Endodermal cell (in vitro differentiated cells): ENCODE measurements around the gene TTLL11. TPM values are rescaled to one million over a fixed set of nuclear protein-coding genes. Genes with fewer than 3 reads are reported as not detected.
A peak's percentile ranks its signal among the peaks of the same experiment; 100 is the strongest.

Source experiments
- DNase-seq: peaks from one replicate; pipeline ENCODE4 v3.0.0-alpha.2; 2017
- H3K27ac ChIP-seq: 2 replicates; pipeline ENCODE4 v1.5.1; 2013; ENCODE audit warnings: mild to moderate bottlenecking, low read depth, low read length, moderate library complexity
- H3K27me3 ChIP-seq: 2 replicates; pipeline ENCODE4 v1.6.1; 2013; ENCODE audit warnings: mild to moderate bottlenecking, low read length, moderate library complexity; ENCODE audit not compliant: insufficient read depth, control insufficient read depth, poor library complexity, severe bottlenecking
- H3K36me3 ChIP-seq: 2 replicates; pipeline ENCODE4 v1.7.0; 2013; ENCODE audit warnings: mild to moderate bottlenecking, low read length, moderate library complexity; ENCODE audit not compliant: control insufficient read depth, insufficient read depth
- H3K4me1 ChIP-seq: one replicate; pipeline ENCODE4 v1.7.0; 2013; ENCODE audit warnings: low read length; ENCODE audit not compliant: control insufficient read depth, insufficient read depth
- H3K4me3 ChIP-seq: 2 replicates; pipeline ENCODE4 v1.5.1; 2013; ENCODE audit warnings: mild to moderate bottlenecking, low read length, moderate library complexity
- H3K9ac ChIP-seq: 2 replicates; pipeline ENCODE4 v1.6.1; 2013; ENCODE audit warnings: mild to moderate bottlenecking, low read length, moderate library complexity; ENCODE audit not compliant: poor library complexity, severe bottlenecking; ENCODE audit errors: extremely low read depth
- H3K9me3 ChIP-seq: 2 replicates; pipeline ENCODE4 v1.6.1; 2013; ENCODE audit warnings: mild to moderate bottlenecking, low read length, moderate library complexity; ENCODE audit not compliant: control insufficient read depth
- H3K27ac Mint-ChIP-seq: 2 replicates; pipeline ENCODE4 v1.8.0; 2020; ENCODE audit warnings: mixed read lengths
- H3K27me3 Mint-ChIP-seq: 2 replicates; pipeline ENCODE4 v1.8.0; 2021; ENCODE audit warnings: mild to moderate bottlenecking, mixed read lengths; ENCODE audit not compliant: insufficient read depth
- H3K36me3 Mint-ChIP-seq: 2 replicates; pipeline ENCODE4 v1.8.0; 2020; ENCODE audit warnings: low read depth, mixed read lengths
- H3K4me1 Mint-ChIP-seq: 2 replicates; pipeline ENCODE4 v1.8.0; 2020; ENCODE audit warnings: mixed read lengths
- H3K4me3 Mint-ChIP-seq: 2 replicates; pipeline ENCODE4 v1.8.0; 2020; ENCODE audit warnings: mild to moderate bottlenecking, moderate library complexity, mixed read lengths
- H3K9me3 Mint-ChIP-seq: 2 replicates; pipeline ENCODE4 v1.8.0; 2020; ENCODE audit warnings: mild to moderate bottlenecking, mixed read lengths
- WGBS, 2 experiments: methylation state at CpG; one replicate each; pipeline versions ENCODE4 v1.1.5 to v1.1.7; 2013; ENCODE audit warnings: missing lambda C conversion rate in 2 of 2, mixed read lengths in 1 of 2; ENCODE audit not compliant: insufficient coverage in 1 of 2, insufficient read length in 1 of 2; 5-methylcytosine and 5-hydroxymethylcytosine counted together
- total RNA-seq, 2 donors: library from RNA; stranded (reverse); fragmentation: NEBNext Ultra II Directional in 1 of 2; extraction: Animal tissue kit (Norgen Biotek cat#: 25700) in 1 of 2; gene quantifications; 2 replicates in 1 of 2; 3 replicates in 1 of 2; pipeline ENCODE4 v1.2.1, GENCODE V29; 2021
- TF ChIP-seq, protein P1 (sequence below): fragments of 200-600 bp; sonication (generic); conservative IDR thresholded peaks from 2 replicates; pipeline ENCODE4 v1.5.0; 2021; ENCODE audit warnings: antibody characterized with exemption, mild to moderate bottlenecking

TTLL11 gene
- total RNA-seq, 2 donors from 2014 or later, result 0.68 TPM; not detected in 1

DNA sequence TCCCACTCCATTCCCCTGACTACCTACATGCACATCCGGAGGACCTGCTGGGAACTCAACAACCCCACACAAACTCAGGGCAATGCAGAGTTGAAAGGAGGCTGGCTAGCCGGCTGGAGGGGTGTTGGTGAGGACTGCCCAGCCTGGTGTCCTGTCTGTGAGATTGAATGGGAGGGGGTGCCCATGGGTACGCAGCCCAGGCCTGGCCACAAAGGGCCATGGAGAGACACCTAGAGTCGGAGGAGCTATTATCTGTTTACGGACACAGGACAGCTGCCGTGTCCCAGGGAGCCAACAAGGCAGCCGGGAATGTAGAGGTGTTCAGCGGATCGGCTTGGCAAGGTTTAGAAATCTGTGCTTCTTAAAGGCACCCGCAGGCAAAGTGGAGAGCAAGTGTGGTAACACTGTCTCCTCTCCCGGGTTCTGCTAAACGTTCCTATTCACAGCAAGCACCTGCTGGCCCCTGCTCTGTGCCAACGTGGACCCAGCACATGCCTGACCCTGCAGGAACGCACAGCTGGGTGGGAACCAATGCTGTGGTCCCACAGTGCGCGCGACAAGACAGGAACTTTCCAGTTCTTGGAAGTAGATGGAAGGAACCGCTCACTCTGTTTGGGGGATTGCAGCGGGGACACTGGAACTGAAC, 275.0 kb downstream of the TTLL11 start:
- Mint-ChIP-seq H3K4me1 (peaks cover 23% of the 10 kb centered on the region), H3K27ac (no peak overlapping the region), H3K27me3 (peaks cover 68% of the 10 kb centered on the region), H3K4me3 (no peak overlapping the region), H3K9me3 (no peaks in the 10 kb centered on the region), H3K36me3 (no peaks in the 10 kb centered on the region)
- H3K9me3 ChIP-seq, result no peaks in the 10 kb centered on the region
- no peaks in the 10 kb centered on the region for H3K36me3 ChIP-seq
- no peak overlapping the region for H3K9ac ChIP-seq
- peak; percentile 47 for DNase-seq
- TF ChIP-seq, protein P1, sequence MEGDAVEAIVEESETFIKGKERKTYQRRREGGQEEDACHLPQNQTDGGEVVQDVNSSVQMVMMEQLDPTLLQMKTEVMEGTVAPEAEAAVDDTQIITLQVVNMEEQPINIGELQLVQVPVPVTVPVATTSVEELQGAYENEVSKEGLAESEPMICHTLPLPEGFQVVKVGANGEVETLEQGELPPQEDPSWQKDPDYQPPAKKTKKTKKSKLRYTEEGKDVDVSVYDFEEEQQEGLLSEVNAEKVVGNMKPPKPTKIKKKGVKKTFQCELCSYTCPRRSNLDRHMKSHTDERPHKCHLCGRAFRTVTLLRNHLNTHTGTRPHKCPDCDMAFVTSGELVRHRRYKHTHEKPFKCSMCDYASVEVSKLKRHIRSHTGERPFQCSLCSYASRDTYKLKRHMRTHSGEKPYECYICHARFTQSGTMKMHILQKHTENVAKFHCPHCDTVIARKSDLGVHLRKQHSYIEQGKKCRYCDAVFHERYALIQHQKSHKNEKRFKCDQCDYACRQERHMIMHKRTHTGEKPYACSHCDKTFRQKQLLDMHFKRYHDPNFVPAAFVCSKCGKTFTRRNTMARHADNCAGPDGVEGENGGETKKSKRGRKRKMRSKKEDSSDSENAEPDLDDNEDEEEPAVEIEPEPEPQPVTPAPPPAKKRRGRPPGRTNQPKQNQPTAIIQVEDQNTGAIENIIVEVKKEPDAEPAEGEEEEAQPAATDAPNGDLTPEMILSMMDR, result no peak
- H3K4me3 ChIP-seq, result no peak overlapping the region
- H3K27me3 ChIP-seq, result peaks cover 91% of the 10 kb centered on the region
- no peak overlapping the region for H3K27ac ChIP-seq
- peaks cover 3% of the 10 kb centered on the region for H3K4me1 ChIP-seq
- 83 to 86% methylated on average over 10 to 19 of the region's 19 CpGs for WGBS, 2 experiments

DNA sequence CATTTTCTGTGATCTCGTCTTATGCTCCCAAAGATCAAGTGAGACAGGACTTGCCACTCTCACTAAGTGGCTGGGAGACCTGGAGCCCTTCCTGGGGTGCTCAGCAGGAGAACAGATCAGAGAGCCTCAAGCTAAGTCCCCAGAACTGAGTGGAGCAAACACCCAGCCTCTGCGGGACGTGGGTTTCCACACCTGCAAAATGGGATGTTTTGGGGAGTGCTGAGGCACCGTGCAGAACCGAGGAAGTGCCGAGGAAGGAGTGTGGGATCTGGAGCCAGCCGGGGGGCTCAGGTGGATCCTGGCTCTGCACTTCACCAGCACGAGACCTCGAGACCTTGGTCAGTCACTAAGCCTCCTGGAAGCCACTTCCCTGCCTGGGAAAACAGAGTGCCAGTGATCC, 275.6 kb downstream of the TTLL11 start:
- H3K27me3 ChIP-seq, result peaks cover 93% of the 10 kb centered on the region
- no peaks in the 10 kb centered on the region for H3K9me3 ChIP-seq
- H3K4me1 Mint-ChIP-seq, result peaks cover 23% of the 10 kb centered on the region
- H3K27ac Mint-ChIP-seq, result no peak overlapping the region
- H3K4me3 ChIP-seq, result no peak overlapping the region
- H3K36me3 Mint-ChIP-seq, result no peaks in the 10 kb centered on the region
- no peak overlapping the region for H3K9ac ChIP-seq
- H3K36me3 ChIP-seq, result no peaks in the 10 kb centered on the region
- peaks cover 70% of the 10 kb centered on the region for H3K27me3 Mint-ChIP-seq
- 82 to 94% methylated on average over 6 to 9 of the region's 9 CpGs for WGBS, 2 experiments
- TF ChIP-seq, protein P1, result no peak
- H3K9me3 Mint-ChIP-seq, result no peaks in the 10 kb centered on the region
- peak; percentile 54 for DNase-seq
- no peak overlapping the region for H3K27ac ChIP-seq
- H3K4me3 Mint-ChIP-seq, result no peak overlapping the region
- peaks cover 3% of the 10 kb centered on the region for H3K4me1 ChIP-seq

DNA sequence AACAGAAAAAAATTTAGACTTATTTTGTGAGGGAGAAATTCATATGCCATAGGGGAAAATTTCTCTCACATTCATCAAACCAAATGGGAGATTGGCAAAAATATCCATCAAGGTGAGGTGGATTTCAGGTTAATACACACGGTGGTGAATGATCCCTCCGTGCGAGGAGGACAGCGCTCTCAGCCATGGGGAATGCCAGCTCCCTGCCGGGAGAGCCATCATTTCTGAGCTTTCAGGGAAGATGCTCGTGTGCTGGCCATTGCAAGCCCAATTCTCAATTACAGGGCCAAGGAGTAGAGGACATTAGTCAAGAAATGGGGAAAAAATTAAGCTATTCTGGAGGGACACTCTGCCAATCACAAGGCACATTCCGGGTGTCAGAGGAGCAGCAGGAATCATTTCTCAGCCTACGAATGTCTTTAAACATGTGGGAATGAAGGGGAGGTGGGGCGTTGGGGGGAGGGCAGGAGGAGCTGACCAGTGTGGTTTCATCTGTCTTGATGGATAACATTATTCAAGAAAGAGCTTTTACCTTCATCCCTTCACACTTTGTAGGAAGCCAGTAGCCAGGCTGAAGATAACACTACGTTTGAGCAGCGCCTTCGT, 276.2 kb downstream of the TTLL11 start:
- Histone ChIP-seq H3K27ac (no peak overlapping the region), H3K27me3 (peaks cover 88% of the 10 kb centered on the region), H3K4me3 (no peak overlapping the region), H3K9ac (no peak overlapping the region), H3K36me3 (no peaks in the 10 kb centered on the region), H3K4me1 (peaks cover 3% of the 10 kb centered on the region), H3K9me3 (no peaks in the 10 kb centered on the region)
- Mint-ChIP-seq H3K9me3 (no peaks in the 10 kb centered on the region), H3K4me1 (peaks cover 26% of the 10 kb centered on the region), H3K27me3 (peaks cover 67% of the 10 kb centered on the region), H3K27ac (no peak overlapping the region), H3K4me3 (no peak overlapping the region), H3K36me3 (no peaks in the 10 kb centered on the region)
- DNase-seq, result peak; percentile 53
- TF ChIP-seq, protein P1, result no peak
- 48 to 62% methylated on average over 11 to 12 of the region's 12 CpGs for WGBS, 2 experiments
